HCT116 (cell line): ENCODE results near the gene CXADR. TPM values are rescaled to one million over a fixed set of nuclear protein-coding genes. Genes with fewer than 3 reads are reported as not detected.

Experiments
- ATAC-seq: fragments of 200-7000 bp; cut with Tn5 transposase; 2 replicates; pipeline ENCODE4 v1.9.1; 2020; ENCODE audit warnings: mild to moderate bottlenecking, moderate library complexity
- BruUV-seq: library from RNA; stranded (reverse); fragments of 400-500 nt; replicated peaks from 2 replicates; lab custom pipeline; 2021; lab: Mats Ljungman, UMichigan
- CTCF ChIA-PET: fragments of 300-600 bp; sonication (Branson Sonifier 250); formaldehyde crosslinking; loops from one replicate; lab custom pipeline; 2021; ENCODE audit warnings: antibody characterized with exemption; lab: Charles Lee
- POLR2A ChIA-PET: fragments of 300-600, 350-600 bp; sonication (Branson Sonifier 250); formaldehyde crosslinking; loops from one replicate; lab custom pipeline; 2021; ENCODE audit warnings: antibody characterized with exemption; lab: Charles Lee
- RAD21 ChIA-PET, 2 experiments: fragments of 300-600 bp; sonication (Branson Sonifier 250); formaldehyde crosslinking; loops; one replicate each; lab custom pipeline; 2023; ENCODE audit warnings: low total read pairs in 2 of 2; ENCODE audit not compliant: uncharacterized antibody in 2 of 2, unreplicated experiment in 2 of 2, low non-redundant PET in 1 of 2; lab: Charles Lee
- DNase-seq: peaks from one replicate; pipeline ENCODE4 v3.0.0-alpha.2; 2010; ENCODE audit warnings: low read depth, low spot score
- H2AFZ ChIP-seq: fragments of 200-600 bp; shearing (Covaris generic), sonication (generic); 2 replicates; pipeline ENCODE4 v1.6.1; 2017; ENCODE audit warnings: low read depth, mixed run types, mixed read lengths, antibody characterized with exemption, low read length; ENCODE audit not compliant: poor library complexity, severe bottlenecking
- H3K27ac ChIP-seq: 2 replicates; pipeline ENCODE4 v1.5.1; 2012; ENCODE audit warnings: low read depth, low read length
- H3K27me3 ChIP-seq: fragments of 200-600 bp; sonication (generic); 2 replicates; pipeline ENCODE4 v1.6.1; 2016; ENCODE audit warnings: mixed run types, low read length, mixed read lengths; ENCODE audit not compliant: insufficient read depth
- H3K36me3 ChIP-seq, 2 experiments: fragments of 200-500 bp in 1 of 2; fragments of 200-600 bp in 1 of 2; sonication (Bioruptor generic) in 1 of 2; sonication (generic) in 1 of 2; 2 replicates each; pipeline versions ENCODE4 v1.5.1 to v1.6.1; 2014 to 2016; ENCODE audit warnings: low read length in 2 of 2, inconsistent platforms in 1 of 2, mixed read lengths in 1 of 2, mixed run types in 1 of 2; ENCODE audit not compliant: insufficient read depth in 2 of 2, control insufficient read depth in 1 of 2
- H3K4me1 ChIP-seq, 2 experiments: fragments of 200-600 bp in 1 of 2; sonication (generic) in 1 of 2; 2 replicates each; pipeline versions ENCODE4 v1.5.1 to v1.6.1; 2012 to 2017; ENCODE audit warnings: low read length in 2 of 2, inconsistent platforms in 1 of 2, mild to moderate bottlenecking in 1 of 2, mixed read lengths in 1 of 2, mixed run types in 1 of 2, moderate library complexity in 1 of 2; ENCODE audit not compliant: insufficient read depth in 2 of 2, control insufficient read depth in 1 of 2
- H3K4me2 ChIP-seq: fragments of 200-600 bp; sonication (generic); 2 replicates; pipeline ENCODE4 v1.6.1; 2017; ENCODE audit warnings: mixed run types, low read length, mixed read lengths
- H3K4me3 ChIP-seq, 2 experiments: fragments of 200-600 bp in 1 of 2; sonication (generic) in 1 of 2; replicated peaks in 1 of 2; 2 replicates each; pipeline ENCODE4 v1.5.1; 2011 to 2016; ENCODE audit warnings: low read length in 2 of 2, control low read depth in 1 of 2, low read depth in 1 of 2, mild to moderate bottlenecking in 1 of 2, mixed read lengths in 1 of 2, mixed run types in 1 of 2
- H3K79me2 ChIP-seq: fragments of 200-600 bp; sonication (generic); 2 replicates; pipeline ENCODE4 v1.6.1; 2017; ENCODE audit warnings: mild to moderate bottlenecking, mixed run types, low read length, moderate library complexity, mixed read lengths; ENCODE audit not compliant: insufficient read depth
- H3K9ac ChIP-seq: fragments of 200-600 bp; sonication (generic); 2 replicates; pipeline ENCODE4 v1.6.1; 2016; ENCODE audit warnings: low read length, mixed read lengths
- H3K9me2 ChIP-seq: fragments of 200-600 bp; sonication (generic), shearing (Covaris generic); 2 replicates; pipeline ENCODE4 v1.6.1; 2017; ENCODE audit warnings: mixed run types, mild to moderate bottlenecking, moderate library complexity; ENCODE audit not compliant: insufficient read depth
- H3K9me3 ChIP-seq, 2 experiments: fragments of 200-500 bp in 1 of 2; fragments of 200-600 bp in 1 of 2; sonication (Bioruptor generic) in 1 of 2; sonication (generic) in 1 of 2; 2 replicates each; pipeline ENCODE4 v1.6.1; 2014 to 2017; ENCODE audit warnings: low read length in 2 of 2, mixed read lengths in 2 of 2, inconsistent platforms in 1 of 2, low read depth in 1 of 2, mild to moderate bottlenecking in 1 of 2, mixed run types in 1 of 2, moderate library complexity in 1 of 2; ENCODE audit not compliant: control insufficient read depth in 1 of 2, insufficient read depth in 1 of 2
- H4K20me1 ChIP-seq: fragments of 200-600 bp; sonication (generic), shearing (Covaris generic); 2 replicates; pipeline ENCODE4 v1.6.1; 2017; ENCODE audit warnings: mixed run types, mild to moderate bottlenecking, moderate library complexity; ENCODE audit not compliant: insufficient read depth
- CEBPB ChIP-seq: IDR thresholded peaks from 2 replicates; pipeline ENCODE4 v1.6.1; 2012; ENCODE audit warnings: low read depth
- EZH2 ChIP-seq: fragments of 200-600 bp; sonication (generic); IDR thresholded peaks from 2 replicates; pipeline ENCODE4 v1.6.1; 2017; ENCODE audit warnings: antibody characterized with exemption, mixed run types
- FOSL1 ChIP-seq: IDR thresholded peaks from 2 replicates; pipeline ENCODE4 v1.6.1; 2012; ENCODE audit warnings: low read depth
- JUND ChIP-seq: IDR thresholded peaks from 2 replicates; pipeline ENCODE4 v1.6.1; 2012
- POLR2A ChIP-seq: IDR thresholded peaks from 2 replicates; pipeline ENCODE4 v1.7.0; 2011; ENCODE audit warnings: borderline replicate concordance; ENCODE audit not compliant: insufficient read depth, insufficient read length; ENCODE audit errors: extremely low read depth
- POLR2AphosphoS5 ChIP-seq: IDR thresholded peaks from 2 replicates; pipeline ENCODE4 v1.6.1; 2011; ENCODE audit warnings: mild to moderate bottlenecking, low read depth, low read length, moderate library complexity
- RAD21 ChIP-seq: IDR thresholded peaks from 2 replicates; pipeline ENCODE4 v1.6.1; 2012; ENCODE audit warnings: low read depth, mild to moderate bottlenecking
- SP1 ChIP-seq: IDR thresholded peaks from 2 replicates; pipeline ENCODE4 v1.6.1; 2012; ENCODE audit warnings: low read depth
- TCF7L2 ChIP-seq: IDR thresholded peaks from 2 replicates; pipeline ENCODE4 v1.7.0; 2011; ENCODE audit warnings: borderline replicate concordance, inconsistent platforms; ENCODE audit not compliant: insufficient read depth, insufficient read length; ENCODE audit errors: extremely low read depth
- YY1 ChIP-seq: IDR thresholded peaks from 2 replicates; pipeline ENCODE4 v1.6.1; 2011; ENCODE audit warnings: low read length, low read depth, moderate library complexity, mild to moderate bottlenecking; ENCODE audit not compliant: insufficient replicate concordance; ENCODE audit errors: extremely low read depth
- intact Hi-C: fragments of 100-400 bp; cut with micrococcal nuclease; formaldehyde crosslinking; loops from 2 replicates; pipeline ENCODE4 v1.10.0; 2022
- total RNA-seq: library from RNA; stranded (reverse); gene quantifications from one replicate; pipeline ENCODE4 v1.2.1, GENCODE V29; 2021; ENCODE audit not compliant: unreplicated experiment
- TF ChIP-seq, protein P1 (sequence below), 3 experiments: fragments of 200-600 bp in 1 of 3; sonication (generic) in 1 of 3; IDR thresholded peaks in 2 of 3; conservative IDR thresholded peaks in 1 of 3; 2 replicates each; pipeline ENCODE4 v1.5.1; 2012 to 2017; ENCODE audit warnings: low read depth in 2 of 3, low read length in 2 of 3, antibody characterized with exemption in 1 of 3, borderline replicate concordance in 1 of 3, control low read depth in 1 of 3, mild to moderate bottlenecking in 1 of 3, mixed read lengths in 1 of 3, mixed run types in 1 of 3, moderate library complexity in 1 of 3; ENCODE audit not compliant: insufficient read depth in 1 of 3
- TF ChIP-seq, protein P2 (sequence below): IDR thresholded peaks from 2 replicates; pipeline ENCODE4 v1.6.1; 2012; ENCODE audit warnings: low read depth

The CXADR gene
- total RNA-seq, 1 experiment from 2014 or later, result 21.6 TPM

DNA sequence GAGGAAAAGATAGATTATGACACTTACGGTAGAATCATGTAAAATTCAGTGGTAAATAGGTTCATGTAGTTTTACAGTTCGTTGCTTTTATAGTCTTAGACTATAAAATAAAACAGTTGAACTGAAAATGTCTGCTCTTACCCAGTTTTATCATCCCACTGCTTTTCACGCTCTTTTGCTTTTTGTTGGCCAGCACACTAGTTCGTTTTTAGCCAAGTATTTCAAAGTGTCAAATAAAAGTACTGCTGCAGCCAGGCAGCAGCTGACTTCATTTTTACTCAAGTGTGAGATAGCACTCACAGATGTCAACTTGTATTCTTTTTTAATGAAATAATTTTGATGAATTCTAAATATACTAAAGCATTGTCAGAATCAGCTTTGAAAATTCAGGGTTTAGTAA is 118.4 kb downstream of the CXADR start:
- CTCF ChIA-PET, result no interaction called here
- Histone ChIP-seq H4K20me1 (no peaks in the 10 kb centered on the region), H3K9ac (no peak overlapping the region), H3K27me3 (0 out of 2 replicates have a peak, but pooled peaks cover under 1% of the 10 kb centered on the region), H3K4me3 (no peak overlapping the region), H3K4me1 (no peaks in the 10 kb centered on the region), H3K9me2 (no peaks in the 10 kb centered on the region), H3K79me2 (no peaks in the 10 kb centered on the region), H3K27ac (no peak overlapping the region), H3K36me3 (no peaks in the 10 kb centered on the region), H3K9me3 (no peaks in the 10 kb centered on the region)
- RAD21 ChIA-PET, result no interaction called here
- no peak for ATAC-seq
- POLR2A ChIA-PET, result no interaction called here
- intact Hi-C loops, result no loop called here
- no peak for DNase-seq
- TF ChIP-seq, protein P1, sequence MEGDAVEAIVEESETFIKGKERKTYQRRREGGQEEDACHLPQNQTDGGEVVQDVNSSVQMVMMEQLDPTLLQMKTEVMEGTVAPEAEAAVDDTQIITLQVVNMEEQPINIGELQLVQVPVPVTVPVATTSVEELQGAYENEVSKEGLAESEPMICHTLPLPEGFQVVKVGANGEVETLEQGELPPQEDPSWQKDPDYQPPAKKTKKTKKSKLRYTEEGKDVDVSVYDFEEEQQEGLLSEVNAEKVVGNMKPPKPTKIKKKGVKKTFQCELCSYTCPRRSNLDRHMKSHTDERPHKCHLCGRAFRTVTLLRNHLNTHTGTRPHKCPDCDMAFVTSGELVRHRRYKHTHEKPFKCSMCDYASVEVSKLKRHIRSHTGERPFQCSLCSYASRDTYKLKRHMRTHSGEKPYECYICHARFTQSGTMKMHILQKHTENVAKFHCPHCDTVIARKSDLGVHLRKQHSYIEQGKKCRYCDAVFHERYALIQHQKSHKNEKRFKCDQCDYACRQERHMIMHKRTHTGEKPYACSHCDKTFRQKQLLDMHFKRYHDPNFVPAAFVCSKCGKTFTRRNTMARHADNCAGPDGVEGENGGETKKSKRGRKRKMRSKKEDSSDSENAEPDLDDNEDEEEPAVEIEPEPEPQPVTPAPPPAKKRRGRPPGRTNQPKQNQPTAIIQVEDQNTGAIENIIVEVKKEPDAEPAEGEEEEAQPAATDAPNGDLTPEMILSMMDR (IDR thresholded peaks at IDR 0.05 in 2 of 3, conservative IDR thresholded peaks at IDR 0.05 in 1 of 3; ENCODE audit: borderline replicate concordance in 1 of 3, insufficient read depth in 1 of 3, low read depth in 2 of 3, low read length in 2 of 3), result no peak
- TF ChIP-seq EZH2, result no peak
- TF ChIP-seq CEBPB, result no peak
- no peak for TF ChIP-seq TCF7L2
- no peak for TF ChIP-seq FOSL1
- TF ChIP-seq JUND, result no peak
- TF ChIP-seq, protein P2, sequence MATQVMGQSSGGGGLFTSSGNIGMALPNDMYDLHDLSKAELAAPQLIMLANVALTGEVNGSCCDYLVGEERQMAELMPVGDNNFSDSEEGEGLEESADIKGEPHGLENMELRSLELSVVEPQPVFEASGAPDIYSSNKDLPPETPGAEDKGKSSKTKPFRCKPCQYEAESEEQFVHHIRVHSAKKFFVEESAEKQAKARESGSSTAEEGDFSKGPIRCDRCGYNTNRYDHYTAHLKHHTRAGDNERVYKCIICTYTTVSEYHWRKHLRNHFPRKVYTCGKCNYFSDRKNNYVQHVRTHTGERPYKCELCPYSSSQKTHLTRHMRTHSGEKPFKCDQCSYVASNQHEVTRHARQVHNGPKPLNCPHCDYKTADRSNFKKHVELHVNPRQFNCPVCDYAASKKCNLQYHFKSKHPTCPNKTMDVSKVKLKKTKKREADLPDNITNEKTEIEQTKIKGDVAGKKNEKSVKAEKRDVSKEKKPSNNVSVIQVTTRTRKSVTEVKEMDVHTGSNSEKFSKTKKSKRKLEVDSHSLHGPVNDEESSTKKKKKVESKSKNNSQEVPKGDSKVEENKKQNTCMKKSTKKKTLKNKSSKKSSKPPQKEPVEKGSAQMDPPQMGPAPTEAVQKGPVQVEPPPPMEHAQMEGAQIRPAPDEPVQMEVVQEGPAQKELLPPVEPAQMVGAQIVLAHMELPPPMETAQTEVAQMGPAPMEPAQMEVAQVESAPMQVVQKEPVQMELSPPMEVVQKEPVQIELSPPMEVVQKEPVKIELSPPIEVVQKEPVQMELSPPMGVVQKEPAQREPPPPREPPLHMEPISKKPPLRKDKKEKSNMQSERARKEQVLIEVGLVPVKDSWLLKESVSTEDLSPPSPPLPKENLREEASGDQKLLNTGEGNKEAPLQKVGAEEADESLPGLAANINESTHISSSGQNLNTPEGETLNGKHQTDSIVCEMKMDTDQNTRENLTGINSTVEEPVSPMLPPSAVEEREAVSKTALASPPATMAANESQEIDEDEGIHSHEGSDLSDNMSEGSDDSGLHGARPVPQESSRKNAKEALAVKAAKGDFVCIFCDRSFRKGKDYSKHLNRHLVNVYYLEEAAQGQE, result no peak
- TF ChIP-seq RAD21, result no peak
- no peak for TF ChIP-seq POLR2A
- TF ChIP-seq POLR2AphosphoS5, result no peak
- no peak for TF ChIP-seq SP1
- no peak for TF ChIP-seq YY1
- TF ChIP-seq, all 23 proteins: peak for 0
- Histone ChIP-seq H2AFZ (no peak overlapping the region), H3K4me2 (no peak overlapping the region)
- no TSS peak for BruUV-seq
